ENCODE results near the gene TCEANC2. TPM values are rescaled to one million over a fixed set of nuclear protein-coding genes. Genes with fewer than 3 reads are reported as not detected.

TCEANC2 gene
- total and polyA plus RNA-seq, 2 donors (not counting 3 experiments of a cell fraction or from before 2014, with no cell fraction given): 3.2 to 6.1 TPM

GRCh38 chr1:54115520-54115919, 62.1 kb downstream of the TCEANC2 start:
- Histone ChIP-seq H3K4me3 (replicated peaks in 1 of 3; ENCODE audit: insufficient read depth in 1 of 3, low read depth in 1 of 3, low read length in 3 of 3) (no peak overlapping the region), H3K9me3 (replicated peaks; ENCODE audit: control insufficient read depth, insufficient read depth, low read length) (no peaks in the 10 kb centered on the region), H3K4me2 (ENCODE audit: insufficient read depth, low read length) (no peak overlapping the region), H3K27ac (ENCODE audit: insufficient read depth, low read depth, low read length) (no peak overlapping the region), H3K36me3 (ENCODE audit: control insufficient read depth in 2 of 2, extremely low read depth in 1 of 2, insufficient read depth in 2 of 2, low read length in 2 of 2) (no peaks in the 10 kb centered on the region), H2AFZ (ENCODE audit: low read depth, low read length) (no peak overlapping the region), H3K9ac (replicated peaks; ENCODE audit: extremely low read depth, insufficient read depth, low read length) (no peak overlapping the region), H3K9me1 (replicated peaks; ENCODE audit: control insufficient read depth, extremely low read depth, insufficient read depth, low read length) (no peaks in the 10 kb centered on the region), H4K20me1 (replicated peaks; ENCODE audit: control insufficient read depth, extremely low read depth, insufficient read depth, low read length) (no peaks in the 10 kb centered on the region), H3K27me3 (ENCODE audit: control insufficient read depth in 2 of 2, insufficient read depth in 2 of 2, low read length in 2 of 2) (peaks cover 0 to 3% of the 10 kb centered on the region in 2 experiments), H3K79me2 (ENCODE audit: control insufficient read depth, insufficient read depth, low read length) (no peaks in the 10 kb centered on the region), H3K4me1 (ENCODE audit: control insufficient read depth, extremely low read depth, insufficient read depth, low read length) (no peaks in the 10 kb centered on the region)
- TF ChIP-seq MYC (IDR thresholded peaks at IDR 0.05; ENCODE audit: low read depth, low read length) (no peak), JUN (IDR thresholded peaks at IDR 0.05; ENCODE audit: borderline replicate concordance, insufficient read depth, insufficient read length, low read depth) (no peak)
- FAIRE-seq (no peak), DNase-seq (ENCODE audit: low read depth, low spot score) (no peak)
- intact Hi-C loops (cut with micrococcal nuclease): no loop called here
- dilution Hi-C loops (cut with MboI; ENCODE audit: extremely low pct_ligation_motif_present, low sequenced_read_pairs): no loop called here
- CTCF ChIA-PET: interaction anchor here (1.7 to 2.2 kb wide), 2 partner anchors 10 to 374 kb away, joined by 6 to 8 read pairs; no protein-coding TSS in a partner anchor
- BruUV-seq (replicated peaks): no TSS peak
- POLR2A ChIA-PET: no interaction called here

DNA sequence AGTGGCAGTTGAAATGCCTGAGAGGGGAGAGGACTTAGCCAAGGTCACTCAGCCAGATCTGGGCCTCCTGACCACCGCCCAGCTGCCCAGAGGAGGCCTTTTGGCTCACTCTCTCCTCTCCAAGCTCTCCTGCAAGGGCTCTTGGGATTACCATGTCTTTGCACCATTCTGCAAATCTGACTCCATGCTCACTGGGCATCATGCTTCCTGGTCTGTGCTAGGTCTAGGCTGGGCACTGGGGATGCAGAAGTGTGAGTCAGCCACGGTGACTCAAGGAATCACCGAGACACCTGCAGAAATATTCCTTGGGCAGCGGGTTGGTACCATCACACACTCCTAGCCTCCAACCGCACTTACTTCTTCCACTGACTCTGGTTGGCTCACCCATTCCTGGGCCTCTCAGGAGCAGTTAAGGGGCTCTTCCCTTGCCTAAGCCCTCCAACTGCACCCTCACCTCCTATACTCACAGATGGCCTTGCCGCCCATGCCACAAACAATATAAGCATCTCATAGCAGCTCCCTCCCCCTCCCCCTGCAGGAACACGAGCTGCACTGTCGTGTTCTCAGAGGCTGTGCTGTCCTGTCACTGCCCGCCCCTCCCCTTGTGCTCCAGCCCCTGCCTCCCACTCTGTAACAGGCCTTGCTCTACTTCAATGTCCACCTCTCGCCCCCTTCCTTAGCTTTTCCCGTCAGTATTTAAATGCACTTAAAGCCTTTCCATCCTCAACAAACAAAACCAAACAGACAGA, 64.6 kb downstream of the TCEANC2 start:
- Histone ChIP-seq H4K20me1 (replicated peaks; ENCODE audit: control insufficient read depth, extremely low read depth, insufficient read depth, low read length) (no peaks in the 10 kb centered on the region), H3K27ac (ENCODE audit: insufficient read depth, low read depth, low read length) (no peak overlapping the region), H3K36me3 (ENCODE audit: control insufficient read depth in 2 of 2, extremely low read depth in 1 of 2, insufficient read depth in 2 of 2, low read length in 2 of 2) (no peaks in the 10 kb centered on the region), H3K4me1 (ENCODE audit: control insufficient read depth, extremely low read depth, insufficient read depth, low read length) (peaks cover 3% of the 10 kb centered on the region), H3K27me3 (ENCODE audit: control insufficient read depth in 2 of 2, insufficient read depth in 2 of 2, low read length in 2 of 2) (peaks cover 0 to 3% of the 10 kb centered on the region in 2 experiments), H3K4me2 (ENCODE audit: insufficient read depth, low read length) (no peak overlapping the region), H3K79me2 (ENCODE audit: control insufficient read depth, insufficient read depth, low read length) (no peaks in the 10 kb centered on the region), H2AFZ (ENCODE audit: low read depth, low read length) (no peak overlapping the region), H3K9me3 (replicated peaks; ENCODE audit: control insufficient read depth, insufficient read depth, low read length) (no peaks in the 10 kb centered on the region), H3K4me3 (replicated peaks in 1 of 3; ENCODE audit: insufficient read depth in 1 of 3, low read depth in 1 of 3, low read length in 3 of 3) (no peak overlapping the region), H3K9me1 (replicated peaks; ENCODE audit: control insufficient read depth, extremely low read depth, insufficient read depth, low read length) (no peaks in the 10 kb centered on the region), H3K9ac (replicated peaks; ENCODE audit: extremely low read depth, insufficient read depth, low read length) (no peak overlapping the region)
- no TSS peak for BruUV-seq (replicated peaks)
- TF ChIP-seq FOS (IDR thresholded peaks at IDR 0.05; ENCODE audit: borderline replicate concordance, insufficient read depth, low read length): no peak
- no peak for TF ChIP-seq MYC (IDR thresholded peaks at IDR 0.05; ENCODE audit: low read depth, low read length)
- TF ChIP-seq POLR2A (IDR thresholded peaks at IDR 0.05; ENCODE audit: low read depth, low read length): no peak
- TF ChIP-seq, protein P1, sequence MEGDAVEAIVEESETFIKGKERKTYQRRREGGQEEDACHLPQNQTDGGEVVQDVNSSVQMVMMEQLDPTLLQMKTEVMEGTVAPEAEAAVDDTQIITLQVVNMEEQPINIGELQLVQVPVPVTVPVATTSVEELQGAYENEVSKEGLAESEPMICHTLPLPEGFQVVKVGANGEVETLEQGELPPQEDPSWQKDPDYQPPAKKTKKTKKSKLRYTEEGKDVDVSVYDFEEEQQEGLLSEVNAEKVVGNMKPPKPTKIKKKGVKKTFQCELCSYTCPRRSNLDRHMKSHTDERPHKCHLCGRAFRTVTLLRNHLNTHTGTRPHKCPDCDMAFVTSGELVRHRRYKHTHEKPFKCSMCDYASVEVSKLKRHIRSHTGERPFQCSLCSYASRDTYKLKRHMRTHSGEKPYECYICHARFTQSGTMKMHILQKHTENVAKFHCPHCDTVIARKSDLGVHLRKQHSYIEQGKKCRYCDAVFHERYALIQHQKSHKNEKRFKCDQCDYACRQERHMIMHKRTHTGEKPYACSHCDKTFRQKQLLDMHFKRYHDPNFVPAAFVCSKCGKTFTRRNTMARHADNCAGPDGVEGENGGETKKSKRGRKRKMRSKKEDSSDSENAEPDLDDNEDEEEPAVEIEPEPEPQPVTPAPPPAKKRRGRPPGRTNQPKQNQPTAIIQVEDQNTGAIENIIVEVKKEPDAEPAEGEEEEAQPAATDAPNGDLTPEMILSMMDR (IDR thresholded peaks at IDR 0.05; ENCODE audit: extremely low read depth in 1 of 2, insufficient read depth in 1 of 2, low read depth in 1 of 2, low read length in 2 of 2): no peak
- no peak for TF ChIP-seq MAX (IDR thresholded peaks at IDR 0.05; ENCODE audit: insufficient read depth, insufficient read length)
- no peak for TF ChIP-seq GATA2 (IDR thresholded peaks at IDR 0.05; ENCODE audit: insufficient read depth, insufficient read length, low read depth, low read length)
- no peak for TF ChIP-seq JUN (IDR thresholded peaks at IDR 0.05; ENCODE audit: borderline replicate concordance, insufficient read depth, insufficient read length, low read depth)
- TF ChIP-seq EZH2 (IDR thresholded peaks at IDR 0.05; ENCODE audit: borderline replicate concordance, low read depth, low read length, severe bottlenecking): no peak
- TF ChIP-seq POLR2AphosphoS5 (IDR thresholded peaks at IDR 0.05; ENCODE audit: insufficient read depth, low read depth, low read length): no peak
- FAIRE-seq (no peak), DNase-seq (ENCODE audit: low read depth, low spot score) (no peak)
- dilution Hi-C loops (cut with MboI; ENCODE audit: extremely low pct_ligation_motif_present, low sequenced_read_pairs): no loop called here
- POLR2A ChIA-PET: no interaction called here
- intact Hi-C loops (cut with micrococcal nuclease): no loop called here
- CTCF ChIA-PET: interaction anchor here (1.0 to 2.7 kb wide), 5 partner anchors 14 to 371 kb away, joined by 3 to 13 read pairs (median 5); partner anchors contain the start of gene SSBP3
